22Rv1 (cell line): ENCODE measurements around the gene GALK2.

Experiments
- CTCF ChIP-seq: fragments of 450-650 bp; IDR thresholded peaks from 2 replicates; pipeline ENCODE4 v1.5.1; 2017; ENCODE audit warnings: mild to moderate bottlenecking
- ZFX ChIP-seq: fragments of 450-650 bp; IDR thresholded peaks from 2 replicates; pipeline ENCODE4 v1.6.1; 2017; ENCODE audit warnings: antibody characterized with exemption, borderline replicate concordance

GRCh38 chr15:49278751-49279150 lies 108.7 kb downstream of the GALK2 start:
- TF ChIP-seq CTCF (no peak), ZFX (no peak)
